HG03442 (cell line): ENCODE measurements around the gene VWA5B1.
"Not testable (repeated sequence)": the region's sequence is repeated elsewhere in the genome, so short reads cannot be mapped to it uniquely, and the experiment has no call there.

Experiments
- ATAC-seq: cut with Tn5 transposase; IDR thresholded peaks from one replicate; pipeline ENCODE4 v1.9.1; 2021; ENCODE audit warnings: mild to moderate bottlenecking, moderate library complexity; ENCODE audit not compliant: unreplicated experiment

The VWA5B1 gene, protein sequence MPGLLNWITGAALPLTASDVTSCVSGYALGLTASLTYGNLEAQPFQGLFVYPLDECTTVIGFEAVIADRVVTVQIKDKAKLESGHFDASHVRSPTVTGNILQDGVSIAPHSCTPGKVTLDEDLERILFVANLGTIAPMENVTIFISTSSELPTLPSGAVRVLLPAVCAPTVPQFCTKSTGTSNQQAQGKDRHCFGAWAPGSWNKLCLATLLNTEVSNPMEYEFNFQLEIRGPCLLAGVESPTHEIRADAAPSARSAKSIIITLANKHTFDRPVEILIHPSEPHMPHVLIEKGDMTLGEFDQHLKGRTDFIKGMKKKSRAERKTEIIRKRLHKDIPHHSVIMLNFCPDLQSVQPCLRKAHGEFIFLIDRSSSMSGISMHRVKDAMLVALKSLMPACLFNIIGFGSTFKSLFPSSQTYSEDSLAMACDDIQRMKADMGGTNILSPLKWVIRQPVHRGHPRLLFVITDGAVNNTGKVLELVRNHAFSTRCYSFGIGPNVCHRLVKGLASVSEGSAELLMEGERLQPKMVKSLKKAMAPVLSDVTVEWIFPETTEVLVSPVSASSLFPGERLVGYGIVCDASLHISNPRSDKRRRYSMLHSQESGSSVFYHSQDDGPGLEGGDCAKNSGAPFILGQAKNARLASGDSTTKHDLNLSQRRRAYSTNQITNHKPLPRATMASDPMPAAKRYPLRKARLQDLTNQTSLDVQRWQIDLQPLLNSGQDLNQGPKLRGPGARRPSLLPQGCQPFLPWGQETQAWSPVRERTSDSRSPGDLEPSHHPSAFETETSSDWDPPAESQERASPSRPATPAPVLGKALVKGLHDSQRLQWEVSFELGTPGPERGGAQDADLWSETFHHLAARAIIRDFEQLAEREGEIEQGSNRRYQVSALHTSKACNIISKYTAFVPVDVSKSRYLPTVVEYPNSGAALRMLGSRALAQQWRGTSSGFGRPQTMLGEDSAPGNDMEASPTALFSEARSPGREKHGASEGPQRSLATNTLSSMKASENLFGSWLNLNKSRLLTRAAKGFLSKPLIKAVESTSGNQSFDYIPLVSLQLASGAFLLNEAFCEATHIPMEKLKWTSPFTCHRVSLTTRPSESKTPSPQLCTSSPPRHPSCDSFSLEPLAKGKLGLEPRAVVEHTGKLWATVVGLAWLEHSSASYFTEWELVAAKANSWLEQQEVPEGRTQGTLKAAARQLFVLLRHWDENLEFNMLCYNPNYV

DNA sequence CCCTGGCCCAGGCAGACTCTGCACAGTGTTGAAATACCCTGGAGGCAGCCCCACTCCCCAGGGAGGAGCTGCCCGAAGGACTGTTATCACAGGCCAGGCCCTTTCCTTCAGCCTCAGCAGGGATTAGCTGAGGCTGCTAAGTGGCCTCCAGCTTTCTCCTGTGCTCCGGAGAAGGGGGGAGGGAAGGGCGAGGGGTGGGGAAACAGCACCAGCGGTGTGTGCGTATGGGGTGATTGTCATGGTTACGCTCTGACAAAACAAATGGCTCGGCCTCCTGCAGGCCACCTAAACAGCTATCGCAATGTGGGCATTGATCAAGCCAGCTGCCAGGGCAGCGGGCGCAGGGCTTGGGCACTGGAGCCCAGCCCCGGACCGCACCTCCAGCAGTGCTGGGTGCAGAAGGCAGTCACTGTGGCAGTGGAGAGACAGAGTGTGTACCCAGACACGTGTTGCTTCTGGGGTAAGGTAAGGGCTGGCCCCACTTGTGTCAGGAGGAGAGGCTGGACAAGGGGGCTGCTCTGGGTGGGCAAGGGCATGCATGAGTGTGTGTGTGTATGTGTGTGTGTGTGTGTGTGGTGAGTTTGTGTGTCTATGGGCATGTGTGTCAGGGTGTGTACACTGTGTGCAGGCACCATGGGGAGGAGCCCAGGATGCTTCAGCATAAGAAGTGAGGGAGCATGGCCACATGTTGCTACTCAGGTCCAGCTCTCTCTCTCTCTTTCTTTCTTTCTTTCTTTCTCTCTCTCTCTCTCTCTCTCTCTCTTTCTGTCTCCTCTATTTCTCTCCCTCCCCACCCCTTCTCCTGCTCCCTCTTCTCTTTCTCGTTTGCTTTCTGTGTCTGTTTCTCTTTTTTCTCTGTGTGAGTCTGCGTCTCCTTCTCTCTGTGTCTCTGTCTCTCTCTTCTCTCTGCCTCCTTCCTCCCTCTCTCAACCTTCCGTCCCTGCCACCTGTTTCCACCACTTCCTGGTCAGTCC lies at the start of gene VWA5B1:
Gene VWA5B1, plus strand, starts transcription at position 252 of the 974 bp plus-strand sequence. CDS start 19,727 bp downstream, outside the sequence.
- no peak for ATAC-seq

DNA sequence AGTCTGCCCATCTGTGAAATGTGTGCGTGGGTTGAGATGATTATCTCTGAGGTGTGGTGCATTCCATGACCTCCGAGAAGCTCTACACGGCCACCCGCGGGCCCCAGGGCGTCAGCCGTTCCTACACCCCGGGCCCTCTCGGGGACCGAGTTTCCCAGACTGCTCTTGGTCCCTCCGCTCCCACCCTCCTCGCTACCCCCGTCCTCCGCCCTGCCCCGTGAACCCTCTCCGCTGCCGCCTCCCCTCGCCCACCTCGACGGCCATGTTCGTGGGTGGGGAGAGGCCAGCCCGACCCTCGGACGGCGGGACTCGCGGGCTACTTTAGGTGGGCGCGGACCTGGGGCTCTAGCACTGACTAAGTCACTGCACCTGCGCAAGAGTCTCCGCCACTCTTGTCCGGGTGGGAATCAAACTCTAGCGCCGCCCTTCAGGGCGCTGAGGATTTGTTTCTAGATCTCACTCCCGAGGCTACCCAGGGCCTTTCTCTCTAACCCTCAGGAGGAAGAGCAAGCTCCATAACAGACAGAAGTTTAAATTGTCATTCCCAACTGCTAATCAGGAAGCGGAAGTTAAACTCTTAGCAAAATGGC lies 47.7 kb upstream of the VWA5B1 start:
- ATAC-seq = no peak

GRCh38 chr1:20248971-20249612 lies 41.6 kb upstream of the VWA5B1 start:
- no peak for ATAC-seq

- no peak for ATAC-seq
These were observed 40.2 kb upstream of the VWA5B1 start for GRCh38 chr1:20250340-20250989.

- no peak for ATAC-seq
These were observed 38.1 kb upstream of the VWA5B1 start for GRCh38 chr1:20252587-20252986.

- no peak for ATAC-seq
These were observed 35.0 kb upstream of the VWA5B1 start for GRCh38 chr1:20255666-20256065.

DNA sequence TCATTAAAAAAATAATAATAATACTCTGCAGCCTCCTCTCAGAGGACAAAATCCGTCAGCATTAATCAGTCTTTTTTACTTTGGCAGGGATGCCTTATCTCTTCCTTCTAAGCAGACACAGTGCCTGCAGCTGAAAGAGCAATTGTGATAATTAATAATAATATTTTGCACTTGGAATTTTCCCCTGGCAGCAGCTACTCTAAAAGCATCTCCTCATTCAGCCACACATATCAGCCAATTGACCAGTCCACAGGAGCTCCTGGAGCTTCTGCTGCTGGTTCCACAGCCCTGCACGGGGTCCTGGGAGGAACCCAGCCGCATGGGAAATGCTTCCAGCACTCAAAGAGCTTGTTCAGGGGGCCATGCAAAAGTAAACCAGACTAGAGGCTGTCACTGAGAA lies 31.0 kb upstream of the VWA5B1 start:
- no peak for ATAC-seq

DNA sequence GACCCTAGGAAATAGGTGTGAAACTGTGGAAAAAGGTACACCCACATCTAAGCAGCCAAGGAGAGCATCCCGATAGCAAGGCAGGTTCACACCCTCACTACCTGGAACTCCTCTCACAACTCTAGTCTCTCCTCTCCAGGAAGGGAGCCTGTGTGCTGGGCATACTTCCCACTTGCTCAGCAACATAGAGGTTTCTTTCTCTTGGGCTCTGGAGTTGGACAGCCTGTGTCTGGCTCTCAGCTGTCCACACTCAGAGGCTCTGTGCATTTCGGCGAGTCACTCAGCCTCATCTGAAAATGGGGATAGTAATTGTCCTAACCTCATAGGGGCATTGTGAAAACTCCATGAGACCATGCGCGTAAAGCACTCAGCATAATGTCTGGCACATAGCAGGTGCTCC lies 29.6 kb upstream of the VWA5B1 start:
- ATAC-seq = no peak

DNA sequence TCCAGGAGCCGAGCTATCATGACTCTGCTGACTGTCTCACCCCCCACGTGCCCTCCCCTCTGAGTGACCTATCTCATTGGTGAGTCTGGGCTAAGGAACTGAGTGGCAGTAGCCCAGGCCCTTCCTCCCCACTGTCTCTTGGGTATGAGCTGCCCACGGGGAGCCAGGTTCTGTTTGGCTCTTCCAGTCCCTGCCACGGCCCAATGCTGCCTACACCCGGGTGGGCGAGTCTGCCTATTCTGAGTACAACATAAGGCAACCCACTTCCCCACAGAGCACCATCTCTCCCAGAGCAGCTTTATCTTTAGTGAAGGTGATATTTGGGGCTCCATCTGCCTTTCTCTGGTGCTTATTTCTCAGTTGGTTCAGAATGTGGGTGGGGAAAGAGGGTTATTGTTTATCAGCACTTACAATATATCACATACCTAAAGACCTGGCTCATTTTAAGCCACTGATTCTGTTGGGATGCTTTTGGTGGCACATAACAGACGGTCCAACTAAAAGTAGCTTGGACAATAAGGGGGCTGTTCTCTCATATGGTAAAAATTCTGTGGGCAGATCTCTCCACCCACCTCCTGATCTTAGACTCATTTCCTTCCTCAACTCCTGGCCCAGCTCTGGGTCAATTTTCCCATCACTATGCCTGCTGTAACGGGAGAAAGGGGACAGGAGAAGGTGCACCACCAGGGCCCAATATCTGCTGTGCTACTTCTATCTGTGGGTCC lies 27.7 kb upstream of the VWA5B1 start:
- no peak for ATAC-seq

DNA sequence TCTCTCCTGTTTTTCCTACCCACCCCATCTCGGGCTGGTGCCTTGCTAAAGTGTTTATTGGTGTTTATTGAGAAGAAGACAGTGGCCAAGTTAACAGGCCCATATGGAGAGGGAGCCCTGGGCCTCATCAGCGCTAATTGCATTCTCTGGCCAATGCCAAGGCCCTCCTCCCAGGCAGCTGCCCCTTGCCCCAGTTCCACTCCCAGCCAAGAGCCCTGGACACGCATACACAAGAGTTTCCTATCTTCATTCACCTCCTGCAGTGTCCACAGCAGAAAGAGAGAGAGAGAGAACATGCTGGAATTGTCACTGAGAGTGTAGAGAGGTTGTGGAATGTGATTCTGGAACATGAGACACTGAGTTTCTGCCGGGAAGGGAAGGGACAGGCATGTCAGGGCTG lies 25.4 kb upstream of the VWA5B1 start:
- ATAC-seq = no peak

GRCh38 chr1:20266141-20266540 lies 24.5 kb upstream of the VWA5B1 start:
- no peak for ATAC-seq

GRCh38 chr1:20266642-20267041 lies 24.0 kb upstream of the VWA5B1 start:
- no peak for ATAC-seq

- no peak for ATAC-seq
These were observed 18.9 kb upstream of the VWA5B1 start for GRCh38 chr1:20271498-20272400.

DNA sequence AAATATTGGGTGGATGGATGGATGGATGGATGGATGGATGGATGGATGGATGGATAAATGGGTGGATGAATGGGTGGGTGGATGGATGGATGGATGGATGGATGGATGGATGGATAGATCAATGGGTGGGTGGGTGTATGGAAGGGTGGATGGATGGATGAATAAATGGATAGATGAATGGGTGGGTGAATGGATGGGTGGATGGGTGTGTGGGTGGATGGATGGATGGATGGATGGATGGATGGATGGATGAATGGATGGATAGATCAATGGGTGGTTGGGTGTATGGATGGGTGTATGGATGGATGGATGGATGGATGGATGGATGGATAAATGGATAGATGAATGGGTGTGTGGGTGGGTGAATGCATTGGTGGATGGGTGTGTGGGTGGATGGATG lies 17.0 kb upstream of the VWA5B1 start:
- not testable (repeated sequence) for ATAC-seq

DNA sequence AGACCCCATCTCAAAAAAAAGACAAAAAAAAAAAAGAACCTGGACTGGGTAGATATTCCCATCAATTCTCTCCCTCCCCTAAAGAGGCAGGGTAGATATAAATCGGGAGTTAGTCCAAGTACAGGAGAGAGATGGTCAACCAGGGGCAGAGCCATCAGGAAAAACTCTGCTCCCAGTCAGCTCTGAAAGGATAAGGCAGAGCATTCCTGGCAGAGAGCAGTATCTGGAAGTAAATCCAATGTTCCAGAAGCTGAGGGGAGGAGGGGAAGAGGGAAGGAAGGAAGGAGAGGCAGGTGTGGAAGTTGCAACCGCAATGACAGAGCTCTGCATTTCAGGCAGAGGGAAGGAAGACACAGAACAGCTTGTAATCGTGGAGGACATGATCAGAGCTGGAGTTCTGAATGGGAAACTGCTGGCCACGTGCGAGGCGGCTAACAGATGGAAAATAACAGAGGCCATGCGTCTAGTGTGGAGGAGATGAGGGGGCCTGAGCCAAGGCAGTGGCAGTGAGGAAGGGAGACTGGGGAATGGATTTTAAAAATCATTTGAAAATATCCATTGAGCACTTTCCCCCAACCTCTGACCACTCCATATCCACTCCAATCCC lies 15.3 kb upstream of the VWA5B1 start:
- ATAC-seq = no peak

- ATAC-seq = no peak
These were observed 14.1 kb upstream of the VWA5B1 start for GRCh38 chr1:20276485-20277159.
